ENCODE results near the gene VEGFA.
A peak's percentile ranks its signal among the peaks of the same experiment; 100 is the strongest.

The VEGFA gene

GRCh38 chr6:43762410-43762768, 7.6 kb upstream of the VEGFA start:
- H3K27ac ChIP-seq (replicated peaks), result no peak overlapping the region
- no peak overlapping the region for H3K4me3 ChIP-seq (replicated peaks; ENCODE audit: insufficient read depth, low read length)
- H3K27me3 ChIP-seq (ENCODE audit: insufficient read depth, poor library complexity, severe bottlenecking), result no peaks in the 10 kb centered on the region
- DNase-seq (ENCODE audit: low read depth in 1 of 2, low spot score in 1 of 2), result no peak
- no peak for TF ChIP-seq GABPA (IDR thresholded peaks at IDR 0.05; ENCODE audit: low read depth)
- no peak for TF ChIP-seq POLR2AphosphoS5 (IDR thresholded peaks at IDR 0.05; ENCODE audit: low read depth)
- no peak for TF ChIP-seq CTCF (IDR thresholded peaks at IDR 0.05; ENCODE audit: insufficient read depth, low read length)
- no peak for TF ChIP-seq SPI1 (IDR thresholded peaks at IDR 0.05; ENCODE audit: borderline replicate concordance, low read depth)
- TF ChIP-seq, protein P1, sequence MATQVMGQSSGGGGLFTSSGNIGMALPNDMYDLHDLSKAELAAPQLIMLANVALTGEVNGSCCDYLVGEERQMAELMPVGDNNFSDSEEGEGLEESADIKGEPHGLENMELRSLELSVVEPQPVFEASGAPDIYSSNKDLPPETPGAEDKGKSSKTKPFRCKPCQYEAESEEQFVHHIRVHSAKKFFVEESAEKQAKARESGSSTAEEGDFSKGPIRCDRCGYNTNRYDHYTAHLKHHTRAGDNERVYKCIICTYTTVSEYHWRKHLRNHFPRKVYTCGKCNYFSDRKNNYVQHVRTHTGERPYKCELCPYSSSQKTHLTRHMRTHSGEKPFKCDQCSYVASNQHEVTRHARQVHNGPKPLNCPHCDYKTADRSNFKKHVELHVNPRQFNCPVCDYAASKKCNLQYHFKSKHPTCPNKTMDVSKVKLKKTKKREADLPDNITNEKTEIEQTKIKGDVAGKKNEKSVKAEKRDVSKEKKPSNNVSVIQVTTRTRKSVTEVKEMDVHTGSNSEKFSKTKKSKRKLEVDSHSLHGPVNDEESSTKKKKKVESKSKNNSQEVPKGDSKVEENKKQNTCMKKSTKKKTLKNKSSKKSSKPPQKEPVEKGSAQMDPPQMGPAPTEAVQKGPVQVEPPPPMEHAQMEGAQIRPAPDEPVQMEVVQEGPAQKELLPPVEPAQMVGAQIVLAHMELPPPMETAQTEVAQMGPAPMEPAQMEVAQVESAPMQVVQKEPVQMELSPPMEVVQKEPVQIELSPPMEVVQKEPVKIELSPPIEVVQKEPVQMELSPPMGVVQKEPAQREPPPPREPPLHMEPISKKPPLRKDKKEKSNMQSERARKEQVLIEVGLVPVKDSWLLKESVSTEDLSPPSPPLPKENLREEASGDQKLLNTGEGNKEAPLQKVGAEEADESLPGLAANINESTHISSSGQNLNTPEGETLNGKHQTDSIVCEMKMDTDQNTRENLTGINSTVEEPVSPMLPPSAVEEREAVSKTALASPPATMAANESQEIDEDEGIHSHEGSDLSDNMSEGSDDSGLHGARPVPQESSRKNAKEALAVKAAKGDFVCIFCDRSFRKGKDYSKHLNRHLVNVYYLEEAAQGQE (IDR thresholded peaks at IDR 0.05; ENCODE audit: insufficient replicate concordance, low read depth), result no peak

GRCh38 chr6:43762966-43763695, 6.9 kb upstream of the VEGFA start:
- no peak overlapping the region for H3K27ac ChIP-seq (replicated peaks)
- peak in 1 of 2 experiments; percentile 8 for DNase-seq (ENCODE audit: low read depth in 1 of 2, low spot score in 1 of 2)
- no peak for TF ChIP-seq CTCF (IDR thresholded peaks at IDR 0.05; ENCODE audit: insufficient read depth, low read length)
- TF ChIP-seq SPI1 (IDR thresholded peaks at IDR 0.05; ENCODE audit: borderline replicate concordance, low read depth), result peak; percentile 27; the same call in 1 of the 2 replicates
- no peak overlapping the region for H3K4me3 ChIP-seq (replicated peaks; ENCODE audit: insufficient read depth, low read length)
- H3K27me3 ChIP-seq (ENCODE audit: insufficient read depth, poor library complexity, severe bottlenecking), result no peaks in the 10 kb centered on the region

- H3K27ac ChIP-seq (replicated peaks), result no peak overlapping the region
- no peaks in the 10 kb centered on the region for H3K27me3 ChIP-seq (ENCODE audit: insufficient read depth, poor library complexity, severe bottlenecking)
- TF ChIP-seq POLR2AphosphoS5 (IDR thresholded peaks at IDR 0.05; ENCODE audit: low read depth), result no peak
- TF ChIP-seq, protein P1 (IDR thresholded peaks at IDR 0.05; ENCODE audit: insufficient replicate concordance, low read depth), result no peak
- TF ChIP-seq CTCF (IDR thresholded peaks at IDR 0.05; ENCODE audit: insufficient read depth, low read length), result no peak
- TF ChIP-seq SPI1 (IDR thresholded peaks at IDR 0.05; ENCODE audit: borderline replicate concordance, low read depth), result no peak
- TF ChIP-seq GABPA (IDR thresholded peaks at IDR 0.05; ENCODE audit: low read depth), result no peak
- H3K4me3 ChIP-seq (replicated peaks; ENCODE audit: insufficient read depth, low read length), result no peak overlapping the region
- no peak for DNase-seq (ENCODE audit: low read depth in 1 of 2, low spot score in 1 of 2)
Observed at GRCh38 chr6:43763812-43764522, 6.0 kb upstream of the VEGFA start.

Data from HL-60 (cell line).